Loucy (cell line): ENCODE data around the gene ETV3.

Source experiments
- H2AFZ ChIP-seq: fragments of 200-600 bp; sonication (generic); 2 replicates; pipeline ENCODE4 v1.6.0; 2016; ENCODE audit warnings: antibody characterized with exemption, mild to moderate bottlenecking, low read length, moderate library complexity
- H3F3A ChIP-seq: fragments of 200-600 bp; 2 replicates; pipeline ENCODE4 v1.6.0; 2016; ENCODE audit warnings: antibody characterized with exemption, low read depth, mild to moderate bottlenecking
- H3K27me3 ChIP-seq: fragments of 200-600 bp; sonication (generic); 2 replicates; pipeline ENCODE4 v1.6.1; 2014; ENCODE audit warnings: low read length, mild to moderate bottlenecking; ENCODE audit not compliant: insufficient read depth, poor library complexity, severe bottlenecking
- H3K36me3 ChIP-seq: fragments of 200-600 bp; sonication (generic); 2 replicates; pipeline ENCODE4 v1.6.1; 2016; ENCODE audit warnings: low read length; ENCODE audit not compliant: insufficient read depth
- H3K4me1 ChIP-seq: fragments of 200-600 bp; sonication (generic); 2 replicates; pipeline ENCODE4 v1.5.1; 2014; ENCODE audit warnings: low read length, mild to moderate bottlenecking; ENCODE audit not compliant: insufficient read depth, poor library complexity, severe bottlenecking
- H3K4me2 ChIP-seq: fragments of 200-600 bp; sonication (generic); 2 replicates; pipeline ENCODE4 v1.6.0; 2014; ENCODE audit warnings: antibody characterized with exemption, low read length, low read depth, mild to moderate bottlenecking; ENCODE audit not compliant: poor library complexity, severe bottlenecking
- H3K4me3 ChIP-seq: fragments of 200-600 bp; sonication (generic); 2 replicates; pipeline ENCODE4 v1.5.1; 2014; ENCODE audit warnings: low read length, mild to moderate bottlenecking, mixed read lengths; ENCODE audit not compliant: poor library complexity, severe bottlenecking
- H3K79me2 ChIP-seq: fragments of 200-600 bp; sonication (generic); 2 replicates; pipeline ENCODE4 v1.6.1; 2014; ENCODE audit warnings: low read length; ENCODE audit not compliant: insufficient read depth
- H3K9ac ChIP-seq: fragments of 200-600 bp; sonication (generic); 2 replicates; pipeline ENCODE4 v1.6.0; 2014; ENCODE audit warnings: mild to moderate bottlenecking, low read depth, low read length, moderate library complexity; ENCODE audit not compliant: poor library complexity, severe bottlenecking
- H3K9me2 ChIP-seq: fragments of 200-600 bp; sonication (generic); replicated peaks from 2 replicates; pipeline ENCODE4 v1.6.1; 2016; ENCODE audit warnings: low read depth, low read length, mixed read lengths
- H3K9me3 ChIP-seq: fragments of 200-600 bp; sonication (generic); 2 replicates; pipeline ENCODE4 v1.6.1; 2014; ENCODE audit warnings: mild to moderate bottlenecking, antibody characterized with exemption, low read length, low read depth; ENCODE audit not compliant: insufficient read depth
- H4K20me1 ChIP-seq: fragments of 200-600 bp; sonication (generic); 2 replicates; pipeline ENCODE4 v1.6.0; 2014; ENCODE audit warnings: antibody characterized with exemption, low read length, mild to moderate bottlenecking; ENCODE audit not compliant: insufficient read depth, poor library complexity, severe bottlenecking
- EZH2phosphoT487 ChIP-seq: fragments of 200-600 bp; IDR thresholded peaks from 2 replicates; pipeline ENCODE4 v1.6.1; 2018; ENCODE audit warnings: antibody characterized with exemption, mild to moderate bottlenecking, moderate library complexity, borderline replicate concordance
- TF ChIP-seq, protein P1 (sequence below): fragments of 200-600 bp; sonication (generic); conservative IDR thresholded peaks from 2 replicates; pipeline ENCODE4 v1.5.1; 2014; ENCODE audit warnings: mild to moderate bottlenecking, antibody characterized with exemption, low read length

The ETV3 gene

DNA sequence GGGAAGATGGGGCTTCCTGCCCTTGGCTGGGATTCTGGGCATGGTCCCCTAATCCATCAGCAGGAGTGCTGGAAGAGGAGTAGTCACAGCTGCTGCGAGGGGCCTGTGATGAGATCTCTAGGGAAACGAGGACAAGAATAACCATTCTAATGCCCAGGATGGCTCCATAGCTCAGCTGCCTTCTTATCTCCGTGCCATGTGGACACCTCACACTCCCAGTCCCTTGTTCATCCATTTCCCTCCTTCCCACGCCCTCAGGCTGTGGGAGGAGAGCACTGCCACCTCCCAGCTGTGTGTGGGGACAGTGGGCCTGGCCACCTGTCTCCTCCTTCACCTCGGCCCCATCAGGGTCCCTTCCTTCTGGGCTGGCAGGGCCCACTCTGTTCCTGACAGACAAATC, 16.1 kb upstream of the ETV3 start:
- Histone ChIP-seq H3K36me3 (no peaks in the 10 kb centered on the region), H3K4me1 (peaks cover 15% of the 10 kb centered on the region), H2AFZ (no peak overlapping the region), H3K79me2 (no peaks in the 10 kb centered on the region), H3K4me3 (no peak overlapping the region), H3K27me3 (no peaks in the 10 kb centered on the region), H4K20me1 (no peaks in the 10 kb centered on the region), H3K9ac (no peak overlapping the region), H3K4me2 (no peak overlapping the region), H3F3A (no peaks in the 10 kb centered on the region), H3K9me3 (no peaks in the 10 kb centered on the region), H3K9me2 (no peaks in the 10 kb centered on the region)
- no peak for TF ChIP-seq EZH2phosphoT487
- TF ChIP-seq, protein P1, sequence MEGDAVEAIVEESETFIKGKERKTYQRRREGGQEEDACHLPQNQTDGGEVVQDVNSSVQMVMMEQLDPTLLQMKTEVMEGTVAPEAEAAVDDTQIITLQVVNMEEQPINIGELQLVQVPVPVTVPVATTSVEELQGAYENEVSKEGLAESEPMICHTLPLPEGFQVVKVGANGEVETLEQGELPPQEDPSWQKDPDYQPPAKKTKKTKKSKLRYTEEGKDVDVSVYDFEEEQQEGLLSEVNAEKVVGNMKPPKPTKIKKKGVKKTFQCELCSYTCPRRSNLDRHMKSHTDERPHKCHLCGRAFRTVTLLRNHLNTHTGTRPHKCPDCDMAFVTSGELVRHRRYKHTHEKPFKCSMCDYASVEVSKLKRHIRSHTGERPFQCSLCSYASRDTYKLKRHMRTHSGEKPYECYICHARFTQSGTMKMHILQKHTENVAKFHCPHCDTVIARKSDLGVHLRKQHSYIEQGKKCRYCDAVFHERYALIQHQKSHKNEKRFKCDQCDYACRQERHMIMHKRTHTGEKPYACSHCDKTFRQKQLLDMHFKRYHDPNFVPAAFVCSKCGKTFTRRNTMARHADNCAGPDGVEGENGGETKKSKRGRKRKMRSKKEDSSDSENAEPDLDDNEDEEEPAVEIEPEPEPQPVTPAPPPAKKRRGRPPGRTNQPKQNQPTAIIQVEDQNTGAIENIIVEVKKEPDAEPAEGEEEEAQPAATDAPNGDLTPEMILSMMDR: no peak

DNA sequence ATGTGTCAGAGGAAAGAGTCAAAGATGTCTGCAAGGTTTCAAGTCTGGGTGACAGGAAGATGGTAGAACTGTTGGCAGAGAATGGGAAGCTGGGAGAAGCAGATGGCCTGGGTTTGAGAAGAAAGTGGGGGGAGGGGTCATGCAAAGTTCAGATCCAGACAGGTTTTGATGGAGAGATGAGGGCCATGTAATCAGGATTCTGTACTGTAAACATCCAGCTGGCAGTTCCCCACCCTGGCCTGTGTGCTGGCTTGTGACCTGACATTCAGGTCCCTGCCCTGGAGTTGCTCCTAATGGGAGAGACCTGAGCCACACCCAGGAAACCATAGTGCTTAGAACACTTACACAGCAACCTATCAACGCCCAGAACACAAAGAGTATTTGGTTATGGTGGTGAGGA, 15.6 kb upstream of the ETV3 start:
- Histone ChIP-seq H3K4me2 (no peak overlapping the region), H3K4me1 (peaks cover 15% of the 10 kb centered on the region), H3K9me2 (no peaks in the 10 kb centered on the region), H3K36me3 (no peaks in the 10 kb centered on the region), H3K4me3 (no peak overlapping the region), H3K27me3 (no peaks in the 10 kb centered on the region), H3K9ac (no peak overlapping the region), H3K9me3 (no peaks in the 10 kb centered on the region), H3F3A (no peaks in the 10 kb centered on the region), H2AFZ (no peak overlapping the region), H4K20me1 (no peaks in the 10 kb centered on the region), H3K79me2 (no peaks in the 10 kb centered on the region)
- TF ChIP-seq EZH2phosphoT487: no peak
- TF ChIP-seq, protein P1: no peak

DNA sequence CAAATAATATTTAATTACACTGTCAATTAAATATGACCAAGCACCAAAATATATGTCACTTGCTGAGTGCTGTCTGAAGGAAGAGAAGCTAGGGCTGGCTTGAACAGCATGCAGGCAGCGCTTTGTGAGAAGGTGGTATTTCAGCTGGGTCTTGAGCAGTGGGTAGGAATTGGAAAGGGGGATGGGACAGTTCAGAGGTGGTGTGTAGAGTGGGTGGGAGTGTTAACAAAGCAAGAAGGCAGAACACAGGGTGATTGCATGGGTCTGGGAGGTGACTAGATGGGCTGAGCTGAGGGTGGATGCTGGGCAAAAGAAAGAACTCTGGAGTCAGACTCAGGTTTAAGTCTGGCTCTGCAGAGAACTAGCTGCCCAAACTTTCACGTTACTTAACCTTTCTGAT, 14.3 kb upstream of the ETV3 start:
- peaks cover 15% of the 10 kb centered on the region for H3K4me1 ChIP-seq
- H3K4me2 ChIP-seq: no peak overlapping the region
- H3K9ac ChIP-seq: no peak overlapping the region
- no peaks in the 10 kb centered on the region for H3K9me2 ChIP-seq
- no peaks in the 10 kb centered on the region for H3F3A ChIP-seq
- no peaks in the 10 kb centered on the region for H3K79me2 ChIP-seq
- H3K36me3 ChIP-seq: no peaks in the 10 kb centered on the region
- H3K9me3 ChIP-seq: no peaks in the 10 kb centered on the region
- H3K4me3 ChIP-seq: no peak overlapping the region
- no peaks in the 10 kb centered on the region for H3K27me3 ChIP-seq
- no peak for TF ChIP-seq EZH2phosphoT487
- TF ChIP-seq, protein P1: no peak
- H2AFZ ChIP-seq: no peak overlapping the region
- H4K20me1 ChIP-seq: no peaks in the 10 kb centered on the region
